Hematopoietic multipotent progenitor cell (in vitro differentiated cells): ENCODE results near the gene IGLL5. TPM values are rescaled to one million over a fixed set of nuclear protein-coding genes. Genes with fewer than 3 reads are reported as not detected.

Experiments used
- DNase-seq, 3 donors: peaks; one replicate each; pipeline ENCODE4 v3.0.0-alpha.2; 2011 to 2015; ENCODE audit warnings: low read depth in 2 of 3, low spot score in 2 of 3
- total RNA-seq: library from RNA; depleted of rRNA; stranded (reverse); fragments of >200 nt; gene quantifications from one replicate; pipeline ENCODE4 v1.2.3, GENCODE V29; 2012

The IGLL5 gene
- total RNA-seq, 1 donor: 0.54 TPM

DNA sequence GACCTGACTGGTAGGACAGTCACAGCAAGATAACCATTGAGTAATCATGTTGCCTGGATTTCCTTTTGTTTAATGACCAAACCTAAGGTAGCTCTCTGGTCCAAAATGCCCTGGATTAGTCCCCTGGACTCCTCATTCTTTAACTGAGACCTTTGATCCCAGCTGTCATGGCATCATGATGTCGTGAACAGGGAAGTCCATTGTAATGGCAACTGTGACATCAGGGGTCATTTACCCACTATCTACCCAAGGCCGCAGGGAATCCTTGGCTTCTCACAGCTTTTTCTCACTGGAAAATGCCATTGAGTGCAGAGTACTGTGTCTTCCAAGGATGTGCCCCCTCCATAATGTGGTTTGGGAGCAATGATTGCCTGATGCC is 29.1 kb upstream of the IGLL5 start:
- DNase-seq: no peak

DNA sequence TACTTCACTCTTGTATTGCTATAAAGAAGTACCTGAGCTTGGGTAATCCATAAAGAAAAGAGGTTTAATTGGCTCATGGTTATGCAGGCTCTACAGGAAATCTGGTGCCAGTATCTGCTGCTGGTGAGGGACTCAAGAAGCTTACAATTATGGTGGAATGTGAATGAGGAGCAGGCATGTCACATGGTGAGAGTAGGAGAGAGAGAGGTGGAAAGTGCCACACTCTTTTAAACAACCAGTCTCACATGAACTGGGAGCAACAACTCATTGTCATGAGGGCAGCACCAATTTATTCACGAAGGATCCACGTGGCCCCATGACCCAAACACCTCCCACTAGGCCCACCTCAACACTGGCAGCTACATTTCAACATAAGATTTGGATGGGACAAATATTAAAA is 24.6 kb upstream of the IGLL5 start:
- DNase-seq: no peak

DNA sequence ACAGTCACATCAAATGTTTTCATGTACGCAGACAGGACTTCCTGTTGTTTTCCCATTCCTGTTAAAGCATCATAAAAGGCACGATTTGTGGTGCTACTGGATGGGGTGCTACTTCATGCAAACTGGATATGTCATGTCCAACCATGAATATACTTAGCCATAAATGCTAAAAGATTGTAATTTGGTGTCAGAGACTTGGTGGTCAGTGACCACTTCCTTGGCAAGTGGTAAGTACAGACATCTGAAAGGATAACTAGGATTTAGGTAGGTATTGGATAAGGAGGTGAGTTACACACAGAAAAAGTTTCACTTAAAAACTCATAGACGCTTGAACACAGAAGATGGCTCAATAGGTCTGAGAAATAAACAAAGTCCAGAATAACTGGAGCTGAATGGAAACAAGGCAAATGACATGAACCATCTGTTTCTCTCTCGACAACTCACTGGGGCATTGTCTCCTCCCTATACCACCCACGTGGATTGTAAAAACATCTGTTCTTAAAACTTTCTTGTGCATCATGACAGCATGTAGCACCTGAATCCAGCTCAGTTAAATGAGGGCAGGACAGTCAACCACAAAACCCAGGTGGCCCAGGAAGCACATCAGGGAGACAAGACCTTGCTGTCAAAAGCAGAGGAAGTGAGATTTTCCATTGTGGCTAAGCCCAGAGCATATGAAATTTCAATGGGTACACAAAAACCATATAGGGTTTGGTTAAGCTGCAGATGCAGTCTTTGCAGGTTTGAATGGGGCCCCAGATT is 22.1 kb upstream of the IGLL5 start:
- DNase-seq: peak in 1 of 3 donors; percentile 6

DNA sequence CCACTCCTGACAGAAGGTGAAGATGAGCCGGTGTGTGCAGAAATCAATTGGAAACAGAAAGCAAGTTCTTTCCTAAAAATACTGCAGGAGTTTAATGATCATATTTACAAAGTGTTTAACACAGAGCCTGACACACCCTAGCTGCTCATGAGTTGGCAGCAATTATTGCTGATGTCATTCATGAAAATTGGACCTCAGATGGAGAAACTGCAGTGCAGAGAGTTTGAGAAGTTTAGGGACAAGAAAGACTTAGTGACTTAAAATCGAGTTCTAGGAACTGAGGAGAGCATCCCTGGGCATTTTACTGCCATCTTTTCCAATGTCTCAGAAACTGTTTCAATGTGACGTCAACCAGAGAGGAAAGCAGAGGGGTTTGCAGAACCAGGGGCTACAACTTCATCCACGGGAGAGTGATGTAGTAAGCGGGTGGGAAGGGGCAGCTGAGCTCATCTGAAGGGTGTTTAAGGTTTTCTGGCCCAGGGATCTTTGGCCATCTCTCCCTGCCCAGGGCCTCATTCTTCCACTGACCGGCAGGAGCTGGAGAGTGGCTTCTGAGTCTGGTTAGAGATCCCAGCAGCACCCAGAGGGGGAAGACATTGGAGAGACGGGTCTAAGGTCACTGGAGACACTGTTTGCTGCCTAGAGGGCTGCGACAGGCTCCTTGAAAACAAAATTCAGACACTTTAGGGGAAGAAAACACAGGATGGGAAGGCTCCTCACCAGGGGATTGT is 21.1 kb upstream of the IGLL5 start:
- DNase-seq: no peak

DNA sequence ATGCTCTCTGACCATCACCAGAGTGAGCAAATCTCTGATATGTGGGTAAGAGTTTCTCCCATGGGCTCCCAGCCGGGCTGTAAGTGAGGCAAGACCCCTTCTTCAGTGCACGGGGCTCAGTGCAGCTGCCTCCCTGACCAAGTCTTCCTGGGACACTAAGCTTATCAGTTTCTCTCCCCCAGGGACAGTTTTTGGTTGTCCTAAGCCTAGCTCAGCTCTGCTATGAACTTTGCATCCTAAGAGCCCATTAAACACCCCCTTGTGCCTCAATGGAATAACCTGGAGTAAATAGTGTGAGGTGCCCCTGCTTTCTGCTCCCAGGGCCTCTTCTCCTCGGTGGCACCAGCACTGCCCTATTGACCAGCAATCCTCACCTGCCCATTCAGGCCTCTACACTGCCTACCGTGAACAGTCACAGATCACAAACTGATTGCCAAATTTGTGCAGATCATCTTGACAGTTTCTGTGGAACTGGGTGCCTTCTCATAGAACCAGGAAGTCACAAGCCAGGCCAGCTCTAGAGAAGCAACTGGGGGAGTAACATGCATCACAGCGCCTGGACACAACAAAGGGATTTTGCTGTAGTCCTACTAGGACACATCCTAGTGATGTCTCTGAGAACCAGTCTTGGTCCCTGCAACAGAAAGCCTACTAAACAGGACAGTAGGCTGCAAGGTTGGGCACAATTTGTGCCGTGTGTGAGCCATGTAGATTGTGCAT is 19.5 kb upstream of the IGLL5 start:
- no peak for DNase-seq

DNA sequence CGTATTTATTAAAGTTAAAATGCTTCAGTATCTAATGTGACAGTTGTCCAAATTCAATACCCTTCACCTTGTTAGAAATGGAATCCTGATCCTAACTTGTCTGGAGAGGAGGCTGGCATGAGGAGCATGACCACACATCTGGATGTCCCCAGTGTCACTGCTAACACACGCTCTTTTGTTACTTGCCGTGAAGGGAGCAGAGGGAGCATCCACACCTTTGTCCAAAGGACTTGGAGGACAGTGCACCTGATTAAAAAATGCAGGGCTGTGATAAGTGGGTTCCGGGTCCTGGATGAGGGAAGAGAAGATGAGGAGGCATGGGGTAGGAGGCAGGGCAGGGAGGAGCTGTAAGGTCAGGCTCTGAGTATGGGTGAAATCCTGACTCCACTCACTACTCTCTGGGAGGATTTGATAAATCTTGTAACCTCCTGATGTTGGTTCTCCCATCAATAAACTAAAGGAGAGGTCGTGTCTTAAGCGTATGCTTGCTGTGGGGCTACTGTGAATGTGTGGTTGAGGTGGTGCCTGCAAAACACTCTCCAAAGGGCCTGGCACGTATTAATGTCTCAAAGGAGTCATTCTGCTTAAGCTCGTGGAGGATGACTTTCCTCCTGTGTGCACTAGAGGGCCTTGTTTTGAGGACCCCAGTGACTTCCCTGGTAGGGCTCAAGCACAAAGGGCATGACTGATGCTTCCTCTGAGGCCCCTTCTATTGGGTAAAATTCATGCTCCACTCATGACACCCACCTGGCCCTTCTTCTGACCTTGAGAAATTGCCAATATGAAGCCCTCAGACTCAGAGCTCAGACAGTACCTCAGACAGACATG is 16.8 kb upstream of the IGLL5 start:
- peak in 2 of 3 donors; percentile 25 to 27 for DNase-seq

DNA sequence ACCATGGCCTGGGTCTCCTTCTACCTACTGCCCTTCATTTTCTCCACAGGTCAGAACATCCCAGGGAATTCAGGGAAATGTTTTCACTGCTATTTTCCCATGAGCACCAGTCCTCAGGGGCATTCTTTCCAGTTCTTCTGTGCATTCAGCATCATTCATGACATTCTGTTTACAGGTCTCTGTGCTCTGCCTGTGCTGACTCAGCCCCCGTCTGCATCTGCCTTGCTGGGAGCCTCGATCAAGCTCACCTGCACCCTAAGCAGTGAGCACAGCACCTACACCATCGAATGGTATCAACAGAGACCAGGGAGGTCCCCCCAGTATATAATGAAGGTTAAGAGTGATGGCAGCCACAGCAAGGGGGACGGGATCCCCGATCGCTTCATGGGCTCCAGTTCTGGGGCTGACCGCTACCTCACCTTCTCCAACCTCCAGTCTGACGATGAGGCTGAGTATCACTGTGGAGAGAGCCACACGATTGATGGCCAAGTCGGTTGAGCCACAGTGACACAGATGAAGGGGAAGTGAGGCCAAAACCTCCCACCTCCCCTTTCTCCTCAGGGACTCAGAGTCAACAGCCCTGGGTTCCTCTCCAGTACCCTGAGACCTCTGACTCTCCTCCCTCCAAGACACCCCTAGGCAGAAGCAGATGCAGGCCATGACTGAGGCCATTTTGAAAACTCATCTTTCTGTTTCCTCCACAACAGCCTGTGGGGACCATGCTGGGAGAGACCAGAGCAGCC is 15.9 kb upstream of the IGLL5 start:
- no peak for DNase-seq

DNA sequence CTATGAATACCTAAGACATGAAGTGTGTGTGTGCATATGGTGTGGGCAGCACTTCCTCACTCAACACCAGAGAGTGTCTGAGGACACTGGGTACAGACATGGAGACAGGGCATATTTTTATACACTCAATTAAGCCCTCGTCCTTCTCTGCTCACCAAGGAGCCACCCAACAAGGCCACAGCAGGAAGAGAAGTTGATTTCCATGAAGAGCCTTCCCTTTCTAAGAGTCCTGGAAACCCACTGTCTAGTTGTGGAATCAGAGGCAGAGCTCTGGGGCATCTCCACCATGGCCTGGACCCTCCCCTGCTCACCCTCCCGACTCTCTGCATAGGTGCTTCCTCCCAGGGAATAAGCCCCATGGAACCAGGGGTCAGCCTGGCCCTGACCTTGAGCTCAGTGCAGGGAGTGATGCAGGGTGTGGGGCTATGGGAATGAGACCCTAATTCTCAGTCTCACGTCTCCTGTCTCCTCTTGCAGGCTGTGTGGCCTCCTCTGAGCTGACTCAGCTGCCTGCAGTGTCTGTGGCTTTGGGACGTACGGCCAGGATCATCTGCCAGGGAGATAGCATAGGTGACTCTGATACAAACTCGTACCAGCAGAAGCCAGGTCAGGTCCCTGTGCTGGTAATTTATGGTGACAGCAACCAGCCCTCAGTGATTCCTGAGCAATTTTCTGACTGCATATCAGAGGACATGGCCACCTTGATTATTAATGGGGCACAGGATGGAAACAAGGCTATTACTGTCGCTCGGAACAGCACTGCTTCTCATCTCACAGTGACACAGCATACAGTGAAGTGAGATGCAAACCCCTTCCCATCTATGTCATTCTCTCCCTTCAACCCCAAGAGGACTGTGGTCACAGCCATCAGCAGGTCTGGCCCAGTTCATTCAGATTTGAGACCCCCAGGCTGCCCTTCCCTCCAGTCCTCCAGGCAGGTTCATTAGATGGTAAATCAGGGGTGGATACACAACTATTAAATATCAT is 14.6 kb upstream of the IGLL5 start:
- no peak for DNase-seq

DNA sequence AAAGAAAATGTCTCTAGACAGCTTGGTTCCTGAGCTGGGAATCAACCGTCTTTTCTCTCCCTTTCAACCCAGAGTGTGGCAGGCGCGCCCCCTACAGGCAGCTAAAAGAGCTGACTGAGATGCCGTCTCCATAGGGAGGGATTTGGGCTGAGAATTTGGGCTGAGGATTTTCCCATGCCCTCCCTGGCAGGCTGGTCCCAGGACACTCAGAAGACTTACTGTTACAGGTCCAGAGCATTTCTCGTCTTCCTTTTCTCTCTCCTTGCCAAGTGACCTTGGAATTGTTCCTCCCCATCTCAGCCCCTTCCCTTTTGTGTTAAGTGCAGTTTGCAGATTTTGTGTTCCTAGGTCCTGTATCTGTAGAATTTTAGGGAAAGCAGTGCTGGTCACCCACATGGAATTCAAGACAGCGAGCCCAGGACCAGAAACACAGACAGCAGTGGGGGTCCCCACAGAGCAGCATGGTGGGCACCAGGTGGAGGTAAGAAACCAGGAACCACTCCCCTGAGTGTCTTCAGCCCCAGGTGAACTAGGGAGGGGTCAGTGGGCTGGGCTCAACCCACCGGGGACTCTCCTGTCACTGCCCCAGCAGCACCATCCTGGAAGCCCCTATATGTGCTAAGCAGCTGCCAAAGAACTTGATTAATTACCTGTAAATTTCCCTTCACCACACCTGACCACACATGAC is 9.9 kb upstream of the IGLL5 start:
- peak; percentile 55 to 81 (median 59) for DNase-seq

DNA sequence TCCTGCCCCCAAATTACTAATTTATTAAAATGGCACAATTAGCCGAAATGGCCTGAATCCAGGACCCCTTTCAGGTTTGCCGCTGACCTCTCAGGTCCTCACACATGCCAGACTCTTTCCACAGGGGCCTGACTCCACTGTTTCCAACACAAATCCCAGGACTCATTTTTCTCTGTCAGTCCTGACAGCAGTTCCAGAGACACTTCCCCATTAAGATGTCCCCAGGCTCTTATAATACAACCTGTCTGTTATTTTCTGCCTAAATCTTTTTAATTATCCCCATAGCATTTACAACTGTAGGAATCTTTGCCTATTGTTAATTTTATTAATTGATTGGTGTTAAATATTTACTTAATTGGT is 9.4 kb upstream of the IGLL5 start:
- no peak for DNase-seq

DNA sequence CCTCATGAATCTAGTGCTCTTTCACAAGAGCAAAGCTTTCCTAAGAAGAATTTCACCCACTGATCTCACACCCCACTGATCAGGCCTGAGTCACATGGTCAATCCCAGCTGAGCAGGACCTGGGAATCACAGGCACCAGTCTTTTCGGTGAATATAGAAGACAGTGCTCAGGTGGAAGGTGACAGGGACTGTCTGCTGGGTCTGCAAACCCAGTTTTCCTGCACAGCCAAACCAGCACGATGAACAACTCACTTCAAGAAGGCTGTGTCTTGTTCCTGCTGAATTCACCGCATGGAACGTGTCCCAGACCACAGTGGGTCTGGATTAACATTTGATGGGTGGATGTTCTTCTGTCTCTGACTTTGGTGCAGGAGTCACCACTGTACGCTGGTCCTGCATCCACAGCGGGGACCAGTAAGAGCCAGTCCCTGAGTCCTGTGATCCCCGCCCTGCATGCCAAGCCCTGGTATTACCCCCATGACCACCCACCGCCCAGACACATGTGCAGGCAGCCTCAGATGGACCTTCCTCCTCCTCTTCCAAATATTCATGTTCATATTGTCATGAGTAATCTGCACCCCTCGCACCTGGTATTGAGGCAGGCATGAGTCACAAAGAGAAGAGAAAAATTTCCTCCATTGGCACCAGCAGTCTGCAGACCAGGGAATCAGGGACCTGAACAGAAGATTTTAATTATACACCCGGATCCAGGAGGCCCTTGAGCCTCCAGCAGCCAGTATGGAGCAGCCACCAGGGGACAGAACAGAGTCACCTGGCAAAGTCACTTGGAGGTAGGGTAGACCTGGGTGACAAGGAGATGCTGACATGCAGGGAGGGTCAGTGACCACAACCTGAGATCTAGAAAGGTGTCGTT is 8.6 kb upstream of the IGLL5 start:
- no peak for DNase-seq

DNA sequence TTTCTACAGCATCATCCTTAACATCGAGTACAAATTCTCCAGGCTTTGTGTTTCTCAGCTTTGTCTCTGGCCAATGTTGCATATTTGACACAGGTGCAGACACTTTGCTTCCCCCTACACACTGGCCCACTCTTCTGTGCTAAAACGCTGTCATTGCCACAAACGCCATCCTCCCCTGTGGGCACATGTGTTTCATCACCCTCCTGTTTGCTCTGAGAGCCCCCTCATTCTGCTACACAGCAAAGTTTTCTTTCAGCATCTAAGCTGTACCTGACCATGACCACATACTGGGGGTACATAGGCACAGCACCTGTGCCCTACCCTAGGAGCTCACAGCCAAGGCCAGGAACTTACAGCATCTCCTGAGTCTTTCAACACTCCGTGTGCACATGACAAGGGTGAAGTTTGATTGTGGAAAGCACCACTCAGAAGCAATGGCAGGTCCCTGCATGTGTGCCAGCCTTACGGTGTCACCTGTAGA is 7.9 kb upstream of the IGLL5 start:
- DNase-seq: no peak

DNA sequence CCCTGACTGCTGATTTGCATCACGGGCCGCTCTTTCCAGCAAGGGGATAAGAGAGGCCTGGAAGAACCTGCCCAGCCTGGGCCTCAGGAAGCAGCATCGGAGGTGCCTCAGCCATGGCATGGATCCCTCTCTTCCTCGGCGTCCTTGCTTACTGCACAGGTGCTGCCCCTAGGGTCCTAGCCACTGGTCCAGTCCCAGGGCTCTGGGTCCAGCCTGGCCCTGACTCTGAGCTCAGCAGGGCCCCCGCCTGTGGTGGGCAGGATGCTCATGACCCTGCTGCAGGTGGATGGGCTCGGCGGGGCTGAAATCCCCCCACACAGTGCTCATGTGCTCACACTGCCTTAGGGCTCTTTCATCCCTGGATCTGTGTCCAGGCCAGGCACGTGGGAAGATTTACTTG is 7.0 kb upstream of the IGLL5 start:
- DNase-seq: no peak

DNA sequence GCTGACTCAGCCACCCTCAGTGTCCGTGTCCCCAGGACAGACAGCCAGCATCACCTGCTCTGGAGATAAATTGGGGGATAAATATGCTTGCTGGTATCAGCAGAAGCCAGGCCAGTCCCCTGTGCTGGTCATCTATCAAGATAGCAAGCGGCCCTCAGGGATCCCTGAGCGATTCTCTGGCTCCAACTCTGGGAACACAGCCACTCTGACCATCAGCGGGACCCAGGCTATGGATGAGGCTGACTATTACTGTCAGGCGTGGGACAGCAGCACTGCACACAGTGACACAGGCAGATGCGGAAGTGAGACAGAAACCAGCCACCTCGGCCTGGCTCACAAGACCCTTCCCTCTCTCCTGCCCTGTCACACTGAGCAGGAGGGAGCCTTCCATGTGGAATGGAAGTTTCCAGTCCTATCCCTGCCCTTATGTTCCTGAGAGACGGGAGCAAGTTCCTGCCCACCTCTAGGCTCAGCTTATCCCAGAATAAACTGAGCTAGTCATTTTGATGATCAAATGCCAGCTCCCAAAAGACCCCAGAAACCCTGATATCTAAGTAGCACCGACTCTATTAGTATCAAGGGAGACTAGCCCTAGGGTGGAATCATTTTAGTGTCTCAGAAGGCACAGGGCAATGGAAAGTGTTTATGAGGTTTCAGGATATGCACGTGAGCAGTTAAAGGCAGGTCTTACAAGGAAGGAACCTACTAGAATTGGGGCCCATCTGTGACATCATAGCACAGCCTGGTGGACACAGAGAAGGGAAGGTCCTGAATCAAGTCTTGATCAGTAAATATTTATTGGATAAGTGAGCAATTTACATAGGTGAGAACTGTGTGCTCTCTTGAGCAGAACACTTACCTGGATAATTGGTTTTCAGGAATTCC is 6.3 kb upstream of the IGLL5 start:
- no peak for DNase-seq

DNA sequence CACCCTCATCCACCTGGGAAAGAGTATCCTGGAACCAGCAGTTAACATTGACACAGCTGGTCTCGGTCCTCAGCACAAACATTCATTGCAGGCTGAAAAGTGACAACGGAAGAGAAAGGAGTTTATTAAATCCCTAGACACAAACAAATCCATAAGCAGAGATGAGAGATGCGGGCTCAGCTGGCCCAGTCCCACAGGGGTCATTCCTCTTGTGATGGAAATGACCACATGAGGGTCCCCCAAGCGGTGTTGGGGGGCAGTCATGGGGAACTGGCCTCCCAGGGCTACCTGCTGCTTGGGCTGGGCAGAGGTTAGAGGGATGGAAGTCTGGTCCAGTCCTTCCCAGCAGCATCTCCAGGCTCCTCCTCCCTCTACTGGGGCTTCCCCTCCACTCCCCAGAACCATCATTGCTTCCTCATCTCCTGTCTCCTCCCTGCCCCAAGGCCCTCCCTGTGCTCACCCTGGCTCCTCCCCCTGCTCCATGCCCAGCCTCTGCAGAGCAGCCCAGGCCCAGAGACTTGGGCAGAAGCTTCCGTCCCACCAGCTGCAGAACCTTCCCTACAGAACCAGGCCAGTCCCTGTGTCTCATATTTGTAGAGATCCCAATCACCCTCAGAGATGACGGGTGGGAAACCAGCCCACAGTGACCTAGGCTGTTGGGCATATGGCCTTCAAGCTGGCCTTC is 5.4 kb upstream of the IGLL5 start:
- DNase-seq: peak in 1 of 3 donors; percentile 23
